Thyroid gland (tissue), 4 donors: ENCODE measurements around the gene SLC41A1. TPM values are rescaled to one million over a fixed set of nuclear protein-coding genes. Genes with fewer than 3 reads are reported as not detected.

Experiments used
- DNase-seq, 2 donors: peaks; one replicate each; pipeline ENCODE4 v3.0.0-alpha.2; 2019
- H3K27ac ChIP-seq, 3 donors: fragments of 200-600 bp; sonication (generic); 1 replicate in 2 of 3; 2 replicates in 1 of 3; pipeline ENCODE4 v1.5.1; 2016 to 2019; ENCODE audit warnings: mild to moderate bottlenecking in 1 of 3, moderate library complexity in 1 of 3
- H3K27me3 ChIP-seq: fragments of 200-600 bp; sonication (generic); one replicate; pipeline ENCODE4 v1.5.1; 2019
- H3K36me3 ChIP-seq, 2 donors: fragments of 200-600 bp; sonication (generic); one replicate each; pipeline ENCODE4 v1.5.1; 2016 to 2019
- H3K4me1 ChIP-seq, 2 donors: fragments of 200-600 bp; sonication (generic); one replicate each; pipeline ENCODE4 v1.5.1; 2017 to 2019
- H3K4me3 ChIP-seq, 3 donors: fragments of 200-600 bp; sonication (generic); replicated peaks in 1 of 3; 1 replicate in 2 of 3; 2 replicates in 1 of 3; pipeline ENCODE4 v1.5.1; 2016; ENCODE audit warnings: mild to moderate bottlenecking in 1 of 3
- H3K9me3 ChIP-seq: fragments of 200-600 bp; sonication (generic); one replicate; pipeline ENCODE4 v1.5.1; 2017
- POLR2A ChIP-seq, 2 donors: fragments of 450-650 bp; IDR thresholded peaks; one replicate each; pipeline ENCODE4 v1.6.1; 2017; ENCODE audit warnings: antibody characterized with exemption in 2 of 2, mild to moderate bottlenecking in 2 of 2, moderate library complexity in 1 of 2
- WGBS, 2 donors: methylation state at CpG; one replicate each; pipeline ENCODE4 v1.1.5; 2017; 5-methylcytosine and 5-hydroxymethylcytosine counted together
- intact Hi-C: fragments of 100-400 bp; cut with DNase I; formaldehyde crosslinking; loops from one replicate; pipeline ENCODE4 v1.15.1; 2023
- total RNA-seq, 4 donors: library from RNA; depleted of rRNA; stranded (reverse); fragments of >200 nt; gene quantifications; one replicate each; pipeline ENCODE4 v1.2.3, GENCODE V29; 2016
- TF ChIP-seq, protein P1 (sequence below), 6 experiments: fragments of 200-600 bp in 3 of 6; fragments of 450-650 bp in 3 of 6; sonication (generic) in 3 of 6; IDR thresholded peaks; one replicate each; pipeline ENCODE4 v1.5.1; 2016 to 2019; ENCODE audit warnings: antibody characterized with exemption in 6 of 6, mild to moderate bottlenecking in 2 of 6, inconsistent platforms in 1 of 6, moderate library complexity in 1 of 6

The SLC41A1 gene
- total RNA-seq, 4 donors from 2014 or later: 52.1 to 98.9 (median 64.6) TPM

DNA sequence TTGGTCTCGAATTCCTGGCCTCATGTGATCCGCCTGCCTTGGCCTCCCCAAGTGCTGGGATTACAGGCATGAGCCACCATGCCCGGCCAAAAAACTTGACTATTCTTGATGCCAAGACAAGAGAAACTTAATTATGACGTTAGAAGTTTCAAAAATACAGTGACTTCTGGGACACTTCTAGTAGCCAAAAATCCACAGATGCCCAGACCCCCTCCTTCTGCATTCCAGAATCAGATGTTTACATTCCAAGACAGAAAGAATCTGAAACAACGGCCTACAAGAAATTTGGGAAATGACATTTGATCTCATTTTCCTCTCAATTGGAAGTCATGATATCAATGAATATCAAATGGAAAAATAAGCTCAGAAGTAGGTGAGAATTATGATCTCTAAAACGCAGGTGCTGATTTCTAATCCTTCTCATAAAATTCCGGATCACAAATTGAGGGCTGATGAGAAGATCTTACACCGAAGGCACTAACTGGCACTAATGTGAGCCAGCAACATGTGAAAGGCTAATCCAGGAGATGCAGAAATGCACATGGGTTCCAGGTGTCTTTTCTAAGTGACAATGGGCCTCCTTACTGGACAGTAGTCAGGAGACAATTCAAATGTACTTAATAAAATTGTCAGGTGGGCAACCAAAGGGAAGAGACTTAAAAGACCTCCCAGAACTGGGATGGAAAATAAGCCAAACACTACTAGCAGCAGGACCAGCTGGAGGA lies 43.2 kb downstream of the SLC41A1 start:
- H3K4me3 ChIP-seq: no peak overlapping the region
- H3K9me3 ChIP-seq: no peaks in the 10 kb centered on the region
- H3K27ac ChIP-seq: peak overlapping the region in 1 of 3 donors; percentile 38
- H3K4me1 ChIP-seq: peaks cover 12 to 36% of the 10 kb centered on the region in 2 donors
- TF ChIP-seq, protein P1, sequence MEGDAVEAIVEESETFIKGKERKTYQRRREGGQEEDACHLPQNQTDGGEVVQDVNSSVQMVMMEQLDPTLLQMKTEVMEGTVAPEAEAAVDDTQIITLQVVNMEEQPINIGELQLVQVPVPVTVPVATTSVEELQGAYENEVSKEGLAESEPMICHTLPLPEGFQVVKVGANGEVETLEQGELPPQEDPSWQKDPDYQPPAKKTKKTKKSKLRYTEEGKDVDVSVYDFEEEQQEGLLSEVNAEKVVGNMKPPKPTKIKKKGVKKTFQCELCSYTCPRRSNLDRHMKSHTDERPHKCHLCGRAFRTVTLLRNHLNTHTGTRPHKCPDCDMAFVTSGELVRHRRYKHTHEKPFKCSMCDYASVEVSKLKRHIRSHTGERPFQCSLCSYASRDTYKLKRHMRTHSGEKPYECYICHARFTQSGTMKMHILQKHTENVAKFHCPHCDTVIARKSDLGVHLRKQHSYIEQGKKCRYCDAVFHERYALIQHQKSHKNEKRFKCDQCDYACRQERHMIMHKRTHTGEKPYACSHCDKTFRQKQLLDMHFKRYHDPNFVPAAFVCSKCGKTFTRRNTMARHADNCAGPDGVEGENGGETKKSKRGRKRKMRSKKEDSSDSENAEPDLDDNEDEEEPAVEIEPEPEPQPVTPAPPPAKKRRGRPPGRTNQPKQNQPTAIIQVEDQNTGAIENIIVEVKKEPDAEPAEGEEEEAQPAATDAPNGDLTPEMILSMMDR (IDR thresholded peaks at IDR 0.05): no peak
- TF ChIP-seq POLR2A (IDR thresholded peaks at IDR 0.05): no peak
- no peaks in the 10 kb centered on the region for H3K36me3 ChIP-seq
- DNase-seq: no peak
- intact Hi-C loops: no loop called here
- WGBS, 2 donors: 68 to 82% methylated on average over 7 to 8 of the region's 8 CpGs
- no peaks in the 10 kb centered on the region for H3K27me3 ChIP-seq

DNA sequence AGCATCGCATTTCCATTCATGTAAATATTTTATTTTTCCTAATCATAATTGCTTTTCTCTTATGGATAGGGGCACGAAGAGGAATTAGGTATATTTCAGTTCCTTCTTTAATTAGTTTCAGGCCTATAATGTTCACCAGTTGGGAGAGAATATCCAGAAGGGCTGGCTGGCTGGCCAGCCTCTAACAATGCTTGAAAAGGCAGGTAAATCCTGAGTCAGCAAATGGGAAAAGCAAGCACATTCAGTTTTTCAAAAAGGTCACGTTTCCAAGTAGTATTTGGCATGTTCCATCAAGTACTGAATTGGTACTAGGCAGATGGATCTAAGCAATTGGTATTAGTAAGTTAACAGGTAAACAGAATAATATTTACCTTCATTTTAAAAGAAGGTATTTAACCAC lies 45.8 kb downstream of the SLC41A1 start:
- DNase-seq: peak; percentile 41 to 55
- 57 to 58% methylated on average over 3 of the region's 3 CpGs for WGBS, 2 donors
- intact Hi-C loops: no loop called here
- no peak overlapping the region for H3K4me3 ChIP-seq
- no peaks in the 10 kb centered on the region for H3K9me3 ChIP-seq
- TF ChIP-seq, protein P1 (IDR thresholded peaks at IDR 0.05): no peak
- TF ChIP-seq POLR2A (IDR thresholded peaks at IDR 0.05): no peak
- H3K27ac ChIP-seq: peak overlapping the region; percentile 31 to 48 (median 34)
- no peaks in the 10 kb centered on the region for H3K36me3 ChIP-seq
- H3K27me3 ChIP-seq: no peaks in the 10 kb centered on the region
- H3K4me1 ChIP-seq: peaks cover 8 to 29% of the 10 kb centered on the region in 2 donors

- intact Hi-C loops: no loop called here
- WGBS, 2 donors: 74 to 97% methylated on average over 3 of the region's 3 CpGs
Measured at GRCh38 chr1:205766570-205766969, 46.4 kb downstream of the SLC41A1 start.

DNA sequence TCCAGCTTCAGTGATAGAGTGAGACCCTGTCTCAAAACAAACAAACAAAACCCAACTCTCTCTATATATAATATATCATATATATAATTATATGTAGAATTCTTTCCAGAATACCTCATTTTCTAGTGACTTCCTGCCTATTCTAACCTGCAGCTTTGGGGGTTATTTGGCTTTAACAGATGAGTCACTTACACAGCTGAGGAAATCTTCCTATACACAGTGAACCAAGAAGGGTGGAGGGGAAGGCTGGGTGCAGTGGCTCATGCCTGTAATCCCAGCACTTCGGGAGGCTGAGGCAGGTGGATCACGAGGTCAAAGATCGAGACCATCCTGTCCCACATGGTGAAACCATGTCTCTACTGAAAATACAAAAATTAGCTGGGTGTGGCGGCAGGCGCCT lies 47.0 kb downstream of the SLC41A1 start:
- Histone ChIP-seq H3K27ac (peak overlapping the region in 1 of 3 donors; percentile 48), H3K4me1 (peaks cover 8 to 29% of the 10 kb centered on the region in 2 donors), H3K9me3 (no peaks in the 10 kb centered on the region), H3K4me3 (no peak overlapping the region), H3K27me3 (no peaks in the 10 kb centered on the region), H3K36me3 (no peaks in the 10 kb centered on the region)
- WGBS, 2 donors: 74 to 75% methylated on average over 5 of the region's 5 CpGs
- TF ChIP-seq, protein P1 (IDR thresholded peaks at IDR 0.05): no peak
- no peak for TF ChIP-seq POLR2A (IDR thresholded peaks at IDR 0.05)
- intact Hi-C loops: no loop called here
- DNase-seq: no peak

More at GRCh38 chr1:205766570-205766969, 46.4 kb downstream of the SLC41A1 start:
- peak overlapping the region; percentile 31 to 48 (median 34) for H3K27ac ChIP-seq
- H3K4me3 ChIP-seq: no peak overlapping the region
- H3K36me3 ChIP-seq: no peaks in the 10 kb centered on the region
- H3K9me3 ChIP-seq: no peaks in the 10 kb centered on the region
- TF ChIP-seq POLR2A (IDR thresholded peaks at IDR 0.05): no peak
- TF ChIP-seq, protein P1 (IDR thresholded peaks at IDR 0.05): no peak
- peaks cover 8 to 29% of the 10 kb centered on the region in 2 donors for H3K4me1 ChIP-seq
- DNase-seq: no peak
- H3K27me3 ChIP-seq: no peaks in the 10 kb centered on the region

DNA sequence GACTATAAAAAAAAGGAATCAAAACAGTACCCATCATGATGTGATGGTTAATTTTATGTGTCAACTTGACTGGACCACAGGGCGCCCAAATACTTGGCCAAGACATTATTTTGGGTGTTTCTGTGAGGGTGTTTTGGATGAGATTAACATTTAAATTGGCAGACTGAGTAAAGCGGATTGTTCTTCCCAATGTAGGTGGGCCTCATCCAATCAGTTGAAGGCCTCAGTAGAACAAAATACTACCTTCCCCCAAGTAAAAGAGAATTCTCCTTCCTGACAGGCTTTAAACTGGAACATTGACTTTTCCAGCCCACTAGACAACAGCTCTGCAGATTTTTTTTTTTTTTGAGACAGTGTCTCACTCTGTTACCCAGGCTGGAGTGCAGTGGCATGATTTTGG lies 48.4 kb downstream of the SLC41A1 start:
- Histone ChIP-seq H3K27me3 (no peaks in the 10 kb centered on the region), H3K9me3 (no peaks in the 10 kb centered on the region), H3K4me3 (no peak overlapping the region), H3K4me1 (peaks cover 8 to 16% of the 10 kb centered on the region in 2 donors), H3K27ac (no peak overlapping the region), H3K36me3 (no peaks in the 10 kb centered on the region)
- DNase-seq: no peak
- TF ChIP-seq, protein P1 (IDR thresholded peaks at IDR 0.05): no peak
- TF ChIP-seq POLR2A (IDR thresholded peaks at IDR 0.05): no peak
- 89 to 93% methylated on average over 2 of the region's 2 CpGs for WGBS, 2 donors
- intact Hi-C loops: no loop called here
